HEK293 (cell line): ENCODE measurements around the gene RHBDL3.

Source experiments
- GLI4 ChIP-seq: fragments of 450-650 bp; formaldehyde crosslinking; IDR thresholded peaks from 2 replicates; pipeline ENCODE4 v1.5.1; 2016; ENCODE audit warnings: missing biosample characterization, missing genetic modification characterization
- HOXC10 ChIP-seq: sonication (generic); formaldehyde crosslinking; IDR thresholded peaks from 2 replicates; pipeline ENCODE4 v1.8.1; 2023; ENCODE audit warnings: mild to moderate bottlenecking, missing genetic modification reagents
- KLF1 ChIP-seq: fragments of 450-650 bp; formaldehyde crosslinking; IDR thresholded peaks from 2 replicates; pipeline ENCODE4 v1.5.1; 2016; ENCODE audit warnings: missing biosample characterization, missing genetic modification characterization
- KLF9 ChIP-seq: fragments of 450-650 bp; formaldehyde crosslinking; IDR thresholded peaks from 2 replicates; pipeline ENCODE4 v1.5.1; 2016; ENCODE audit warnings: missing biosample characterization, missing genetic modification characterization, low read depth
- MYNN ChIP-seq: fragments of 450-650 bp; formaldehyde crosslinking; IDR thresholded peaks from 2 replicates; pipeline ENCODE4 v1.5.1; 2016; ENCODE audit warnings: missing biosample characterization, missing genetic modification characterization, borderline replicate concordance
- SCRT1 ChIP-seq: fragments of 450-650 bp; formaldehyde crosslinking; IDR thresholded peaks from 2 replicates; pipeline ENCODE4 v1.5.1; 2016; ENCODE audit warnings: missing biosample characterization, missing genetic modification characterization, borderline replicate concordance
- SP7 ChIP-seq: fragments of 450-650 bp; formaldehyde crosslinking; IDR thresholded peaks from 2 replicates; pipeline ENCODE4 v1.5.1; 2016; ENCODE audit warnings: missing biosample characterization, missing genetic modification characterization
- YY1 ChIP-seq: fragments of 450-650 bp; formaldehyde crosslinking; IDR thresholded peaks from 2 replicates; pipeline ENCODE4 v1.5.1; 2018; ENCODE audit warnings: missing biosample characterization, missing genetic modification characterization
- YY2 ChIP-seq: fragments of 450-650 bp; formaldehyde crosslinking; IDR thresholded peaks from 2 replicates; pipeline ENCODE4 v1.5.1; 2016; ENCODE audit warnings: missing biosample characterization, missing genetic modification characterization
- ZBTB20 ChIP-seq: fragments of 450-650 bp; formaldehyde crosslinking; IDR thresholded peaks from 2 replicates; pipeline ENCODE4 v1.5.1; 2016; ENCODE audit warnings: missing biosample characterization, missing genetic modification characterization
- ZBTB48 ChIP-seq: fragments of 450-650 bp; formaldehyde crosslinking; IDR thresholded peaks from 2 replicates; pipeline ENCODE4 v1.5.1; 2016; ENCODE audit warnings: missing biosample characterization, missing genetic modification characterization
- ZBTB7A ChIP-seq: fragments of 450-650 bp; formaldehyde crosslinking; IDR thresholded peaks from 2 replicates; pipeline ENCODE4 v1.5.1; 2016; ENCODE audit warnings: low read depth, missing biosample characterization, missing genetic modification characterization
- ZFP41 ChIP-seq: fragments of 450-650 bp; formaldehyde crosslinking; IDR thresholded peaks from 2 replicates; pipeline ENCODE4 v1.5.1; 2016; ENCODE audit warnings: missing biosample characterization, missing genetic modification characterization, borderline replicate concordance
- ZFP69B ChIP-seq: fragments of 450-650 bp; formaldehyde crosslinking; IDR thresholded peaks from 2 replicates; pipeline ENCODE4 v1.5.1; 2016; ENCODE audit warnings: missing biosample characterization, missing genetic modification characterization
- ZNF10 ChIP-seq: fragments of 450-650 bp; formaldehyde crosslinking; IDR thresholded peaks from 2 replicates; pipeline ENCODE4 v1.5.1; 2017; ENCODE audit warnings: missing biosample characterization, missing genetic modification characterization
- ZNF16 ChIP-seq: fragments of 450-650 bp; formaldehyde crosslinking; IDR thresholded peaks from 2 replicates; pipeline ENCODE4 v1.5.1; 2016; ENCODE audit warnings: low read depth, missing biosample characterization, missing genetic modification characterization
- ZNF2 ChIP-seq: fragments of 450-650 bp; formaldehyde crosslinking; IDR thresholded peaks from 2 replicates; pipeline ENCODE4 v1.5.1; 2016; ENCODE audit warnings: missing biosample characterization, missing genetic modification characterization
- ZNF341 ChIP-seq: fragments of 450-650 bp; formaldehyde crosslinking; IDR thresholded peaks from 2 replicates; pipeline ENCODE4; 2016; ENCODE audit warnings: low read depth, missing biosample characterization, missing genetic modification characterization
- ZNF37A ChIP-seq: fragments of 450-650 bp; IDR thresholded peaks from 2 replicates; pipeline ENCODE4 v1.5.1; 2018; ENCODE audit warnings: missing biosample characterization, missing genetic modification characterization
- ZNF544 ChIP-seq: fragments of 450-650 bp; formaldehyde crosslinking; IDR thresholded peaks from 2 replicates; pipeline ENCODE4 v1.5.0; 2017; ENCODE audit warnings: missing biosample characterization, missing genetic modification characterization
- ZNF558 ChIP-seq: fragments of 450-650 bp; formaldehyde crosslinking; IDR thresholded peaks from 2 replicates; pipeline ENCODE4 v1.5.1; 2016; ENCODE audit warnings: missing biosample characterization, missing genetic modification characterization
- ZNF571 ChIP-seq: fragments of 450-650 bp; formaldehyde crosslinking; IDR thresholded peaks from 2 replicates; pipeline ENCODE4 v1.5.0; 2017; ENCODE audit warnings: missing biosample characterization, missing genetic modification characterization
- ZNF660 ChIP-seq: fragments of 450-650 bp; IDR thresholded peaks from 2 replicates; pipeline ENCODE4 v1.5.1; 2018; ENCODE audit warnings: missing biosample characterization, mild to moderate bottlenecking, missing genetic modification characterization
- ZNF670 ChIP-seq: fragments of 450-650 bp; formaldehyde crosslinking; IDR thresholded peaks from 2 replicates; pipeline ENCODE4 v1.5.1; 2016; ENCODE audit warnings: missing biosample characterization, missing genetic modification characterization, low read depth
- ZNF701 ChIP-seq: fragments of 450-650 bp; formaldehyde crosslinking; IDR thresholded peaks from 2 replicates; pipeline ENCODE4 v1.5.1; 2016; ENCODE audit warnings: missing biosample characterization, missing genetic modification characterization
- ZNF76 ChIP-seq: fragments of 450-650 bp; formaldehyde crosslinking; IDR thresholded peaks from 2 replicates; pipeline ENCODE4; 2016; ENCODE audit warnings: low read depth, missing biosample characterization, missing genetic modification characterization, borderline replicate concordance
- ZNF768 ChIP-seq: fragments of 450-650 bp; formaldehyde crosslinking; IDR thresholded peaks from 2 replicates; pipeline ENCODE4 v1.5.1; 2018; ENCODE audit warnings: missing biosample characterization, mild to moderate bottlenecking, missing genetic modification characterization
- ZNF792 ChIP-seq: fragments of 450-650 bp; formaldehyde crosslinking; IDR thresholded peaks from 2 replicates; pipeline ENCODE4 v1.5.1; 2016; ENCODE audit warnings: missing biosample characterization, missing genetic modification characterization
- ZSCAN30 ChIP-seq: fragments of 450-650 bp; IDR thresholded peaks from 2 replicates; pipeline ENCODE4 v1.5.1; 2018; ENCODE audit warnings: missing biosample characterization, mild to moderate bottlenecking, missing genetic modification characterization, moderate library complexity
- TF ChIP-seq, protein P1 (sequence below): fragments of 450-650 bp; formaldehyde crosslinking; IDR thresholded peaks from 2 replicates; pipeline ENCODE4; 2016; ENCODE audit warnings: missing biosample characterization, missing genetic modification characterization
- TF ChIP-seq, protein P2 (sequence below): fragments of 450-650 bp; formaldehyde crosslinking; IDR thresholded peaks from 2 replicates; pipeline ENCODE4 v1.5.1; 2017; ENCODE audit warnings: missing biosample characterization, missing genetic modification characterization
- TF ChIP-seq, protein P3 (sequence below): fragments of 450-650 bp; formaldehyde crosslinking; IDR thresholded peaks from 2 replicates; pipeline ENCODE4 v1.5.1; 2017; ENCODE audit warnings: missing biosample characterization, missing genetic modification characterization
- TF ChIP-seq, protein P4 (sequence below): fragments of 450-650 bp; formaldehyde crosslinking; IDR thresholded peaks from 2 replicates; pipeline ENCODE4 v1.5.1; 2016; ENCODE audit warnings: missing biosample characterization, missing genetic modification characterization, low read depth
- TF ChIP-seq, protein P5 (sequence below): fragments of 450-650 bp; formaldehyde crosslinking; optimal IDR thresholded peaks from 2 replicates; pipeline ENCODE3; 2016; ENCODE audit warnings: missing biosample characterization, mild to moderate bottlenecking, missing genetic modification characterization

Gene RHBDL3

DNA sequence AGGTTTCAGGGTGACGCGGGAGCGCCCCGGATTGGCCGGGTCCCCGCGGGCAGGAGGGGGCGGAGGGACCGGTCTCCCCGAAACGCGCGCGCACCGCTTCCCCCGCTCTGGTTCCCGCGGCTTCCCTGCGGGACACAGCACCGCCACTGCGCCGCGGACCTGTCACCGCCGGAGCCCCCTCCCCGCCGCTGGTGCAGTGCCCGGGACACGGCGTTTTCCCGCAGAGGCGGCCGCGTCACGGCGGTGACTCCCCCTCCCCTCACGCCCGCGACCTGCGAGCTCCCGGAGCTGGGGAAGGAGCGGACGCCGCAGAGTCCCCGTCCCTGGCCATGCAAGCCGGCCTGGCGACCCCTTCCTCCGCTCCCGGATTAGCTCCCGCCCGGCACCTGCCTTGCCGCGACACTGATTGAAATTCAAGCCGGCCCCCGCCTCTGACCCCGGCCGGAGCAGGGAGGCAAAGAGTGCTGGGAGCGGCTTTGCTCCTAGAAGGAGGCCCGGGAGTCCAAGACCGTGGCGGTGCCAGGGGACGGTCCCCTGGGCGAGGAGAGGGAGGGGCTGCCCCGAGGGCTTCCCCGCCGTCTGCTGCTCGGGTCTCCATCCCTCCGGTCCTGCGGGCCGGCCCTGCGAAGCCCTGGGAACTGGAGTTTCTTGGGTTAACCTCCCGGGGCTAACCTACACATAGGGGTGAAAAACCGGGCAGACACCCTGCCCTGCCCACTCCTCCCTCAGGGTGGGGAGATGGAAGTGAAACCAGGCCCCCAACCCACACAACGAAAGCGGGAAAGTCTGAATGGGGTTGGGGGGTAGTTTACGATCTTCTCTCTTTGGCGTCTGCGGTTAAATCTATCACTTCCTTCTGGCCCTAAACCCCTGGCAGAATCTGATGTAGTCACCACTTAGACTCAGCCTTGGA is 1.0 kb downstream of the RHBDL3 start (continued):
- TF ChIP-seq HOXC10 (CRISPR knock-in tag) = no peak
- peak; percentile 73 for TF ChIP-seq ZBTB48 (tag by site-specific recombination)
- TF ChIP-seq ZNF571 (tag by site-specific recombination) = no peak
- TF ChIP-seq ZFP69B (tag by site-specific recombination) = no peak
- no peak for TF ChIP-seq ZNF544
- no peak for TF ChIP-seq YY2 (tag by site-specific recombination)
- no peak for TF ChIP-seq ZFP41 (tag by site-specific recombination)
- no peak for TF ChIP-seq ZNF670 (tag by site-specific recombination)
- no peak for TF ChIP-seq ZNF16 (tag by site-specific recombination)
- TF ChIP-seq KLF1 = no peak
- no peak for TF ChIP-seq SCRT1 (tag by site-specific recombination)
- TF ChIP-seq KLF9 (tag by site-specific recombination) = peak; percentile 31; the same call in 1 of the 2 replicates
- no peak for TF ChIP-seq ZNF768 (tag by site-specific recombination)
- no peak for TF ChIP-seq ZNF792 (tag by site-specific recombination)
- TF ChIP-seq, protein P1, sequence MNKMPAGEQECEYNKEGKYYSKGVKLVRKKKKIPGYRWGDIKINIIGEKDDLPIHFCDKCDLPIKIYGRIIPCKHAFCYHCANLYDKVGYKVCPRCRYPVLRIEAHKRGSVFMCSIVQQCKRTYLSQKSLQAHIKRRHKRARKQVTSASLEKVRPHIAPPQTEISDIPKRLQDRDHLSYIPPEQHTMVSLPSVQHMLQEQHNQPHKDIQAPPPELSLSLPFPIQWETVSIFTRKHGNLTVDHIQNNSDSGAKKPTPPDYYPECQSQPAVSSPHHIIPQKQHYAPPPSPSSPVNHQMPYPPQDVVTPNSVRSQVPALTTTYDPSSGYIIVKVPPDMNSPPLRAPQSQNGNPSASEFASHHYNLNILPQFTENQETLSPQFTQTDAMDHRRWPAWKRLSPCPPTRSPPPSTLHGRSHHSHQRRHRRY (tag by site-specific recombination) = no peak
- no peak for TF ChIP-seq ZNF2 (tag by site-specific recombination)
- TF ChIP-seq ZNF341 = peak; percentile 16; the same call in 1 of the 2 replicates
- TF ChIP-seq ZNF558 (tag by site-specific recombination) = no peak
- TF ChIP-seq SP7 = no peak
- TF ChIP-seq, protein P2, sequence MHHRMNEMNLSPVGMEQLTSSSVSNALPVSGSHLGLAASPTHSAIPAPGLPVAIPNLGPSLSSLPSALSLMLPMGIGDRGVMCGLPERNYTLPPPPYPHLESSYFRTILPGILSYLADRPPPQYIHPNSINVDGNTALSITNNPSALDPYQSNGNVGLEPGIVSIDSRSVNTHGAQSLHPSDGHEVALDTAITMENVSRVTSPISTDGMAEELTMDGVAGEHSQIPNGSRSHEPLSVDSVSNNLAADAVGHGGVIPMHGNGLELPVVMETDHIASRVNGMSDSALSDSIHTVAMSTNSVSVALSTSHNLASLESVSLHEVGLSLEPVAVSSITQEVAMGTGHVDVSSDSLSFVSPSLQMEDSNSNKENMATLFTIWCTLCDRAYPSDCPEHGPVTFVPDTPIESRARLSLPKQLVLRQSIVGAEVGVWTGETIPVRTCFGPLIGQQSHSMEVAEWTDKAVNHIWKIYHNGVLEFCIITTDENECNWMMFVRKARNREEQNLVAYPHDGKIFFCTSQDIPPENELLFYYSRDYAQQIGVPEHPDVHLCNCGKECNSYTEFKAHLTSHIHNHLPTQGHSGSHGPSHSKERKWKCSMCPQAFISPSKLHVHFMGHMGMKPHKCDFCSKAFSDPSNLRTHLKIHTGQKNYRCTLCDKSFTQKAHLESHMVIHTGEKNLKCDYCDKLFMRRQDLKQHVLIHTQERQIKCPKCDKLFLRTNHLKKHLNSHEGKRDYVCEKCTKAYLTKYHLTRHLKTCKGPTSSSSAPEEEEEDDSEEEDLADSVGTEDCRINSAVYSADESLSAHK (tag by site-specific recombination) = no peak
- TF ChIP-seq YY1 (tag by site-specific recombination) = no peak
- TF ChIP-seq MYNN = 0 out of 2 replicates have a peak, but pooled peaks have one; percentile 20
- TF ChIP-seq, protein P3, sequence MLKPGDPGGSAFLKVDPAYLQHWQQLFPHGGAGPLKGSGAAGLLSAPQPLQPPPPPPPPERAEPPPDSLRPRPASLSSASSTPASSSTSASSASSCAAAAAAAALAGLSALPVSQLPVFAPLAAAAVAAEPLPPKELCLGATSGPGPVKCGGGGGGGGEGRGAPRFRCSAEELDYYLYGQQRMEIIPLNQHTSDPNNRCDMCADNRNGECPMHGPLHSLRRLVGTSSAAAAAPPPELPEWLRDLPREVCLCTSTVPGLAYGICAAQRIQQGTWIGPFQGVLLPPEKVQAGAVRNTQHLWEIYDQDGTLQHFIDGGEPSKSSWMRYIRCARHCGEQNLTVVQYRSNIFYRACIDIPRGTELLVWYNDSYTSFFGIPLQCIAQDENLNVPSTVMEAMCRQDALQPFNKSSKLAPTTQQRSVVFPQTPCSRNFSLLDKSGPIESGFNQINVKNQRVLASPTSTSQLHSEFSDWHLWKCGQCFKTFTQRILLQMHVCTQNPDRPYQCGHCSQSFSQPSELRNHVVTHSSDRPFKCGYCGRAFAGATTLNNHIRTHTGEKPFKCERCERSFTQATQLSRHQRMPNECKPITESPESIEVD (tag by site-specific recombination) = no peak
- TF ChIP-seq ZNF37A (tag by site-specific recombination) = no peak
- TF ChIP-seq, protein P4, sequence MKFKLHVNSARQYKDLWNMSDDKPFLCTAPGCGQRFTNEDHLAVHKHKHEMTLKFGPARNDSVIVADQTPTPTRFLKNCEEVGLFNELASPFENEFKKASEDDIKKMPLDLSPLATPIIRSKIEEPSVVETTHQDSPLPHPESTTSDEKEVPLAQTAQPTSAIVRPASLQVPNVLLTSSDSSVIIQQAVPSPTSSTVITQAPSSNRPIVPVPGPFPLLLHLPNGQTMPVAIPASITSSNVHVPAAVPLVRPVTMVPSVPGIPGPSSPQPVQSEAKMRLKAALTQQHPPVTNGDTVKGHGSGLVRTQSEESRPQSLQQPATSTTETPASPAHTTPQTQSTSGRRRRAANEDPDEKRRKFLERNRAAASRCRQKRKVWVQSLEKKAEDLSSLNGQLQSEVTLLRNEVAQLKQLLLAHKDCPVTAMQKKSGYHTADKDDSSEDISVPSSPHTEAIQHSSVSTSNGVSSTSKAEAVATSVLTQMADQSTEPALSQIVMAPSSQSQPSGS (tag by site-specific recombination) = no peak
- TF ChIP-seq ZNF701 (tag by site-specific recombination) = no peak
- TF ChIP-seq ZSCAN30 (tag by site-specific recombination) = no peak
- 0 out of 2 replicates have a peak, but pooled peaks have one; percentile 43 for TF ChIP-seq ZNF76 (tag by site-specific recombination)
- TF ChIP-seq, protein P5, sequence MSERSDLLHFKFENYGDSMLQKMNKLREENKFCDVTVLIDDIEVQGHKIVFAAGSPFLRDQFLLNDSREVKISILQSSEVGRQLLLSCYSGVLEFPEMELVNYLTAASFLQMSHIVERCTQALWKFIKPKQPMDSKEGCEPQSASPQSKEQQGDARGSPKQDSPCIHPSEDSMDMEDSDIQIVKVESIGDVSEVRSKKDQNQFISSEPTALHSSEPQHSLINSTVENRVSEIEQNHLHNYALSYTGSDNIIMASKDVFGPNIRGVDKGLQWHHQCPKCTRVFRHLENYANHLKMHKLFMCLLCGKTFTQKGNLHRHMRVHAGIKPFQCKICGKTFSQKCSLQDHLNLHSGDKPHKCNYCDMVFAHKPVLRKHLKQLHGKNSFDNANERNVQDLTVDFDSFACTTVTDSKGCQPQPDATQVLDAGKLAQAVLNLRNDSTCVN (tag by site-specific recombination) = peak; percentile 95
- TF ChIP-seq ZBTB20 (tag by site-specific recombination) = peak; percentile 97
- TF ChIP-seq GLI4 (tag by site-specific recombination) = no peak
- no peak for TF ChIP-seq ZNF660 (tag by site-specific recombination)
- TF ChIP-seq ZNF10 (tag by site-specific recombination) = 0 out of 2 replicates have a peak, but pooled peaks have one; percentile 48
- TF ChIP-seq ZBTB7A (tag by site-specific recombination) = no peak
